A673 (cell line): ENCODE measurements around the gene NECAB2. TPM values are rescaled to one million over a fixed set of nuclear protein-coding genes. Genes with fewer than 3 reads are reported as not detected.

ENCODE experiments used
- BruUV-seq: library from RNA; stranded (reverse); fragments of 400-500 nt; replicated peaks from 2 replicates; lab custom pipeline; 2021; lab: Mats Ljungman, UMichigan
- CTCF ChIA-PET: fragments of 300-600 bp; sonication (Branson Sonifier 250); formaldehyde crosslinking; loops from one replicate; lab custom pipeline; 2022; ENCODE audit warnings: antibody characterized with exemption; lab: Charles Lee
- POLR2A ChIA-PET: fragments of 300-600 bp; sonication (Branson Sonifier 250); formaldehyde crosslinking; loops from one replicate; lab custom pipeline; 2022; ENCODE audit warnings: antibody characterized with exemption; ENCODE audit not compliant: low non-redundant PET; lab: Charles Lee
- DNase-seq: peaks from one replicate; pipeline ENCODE4 v3.0.0-alpha.2; 2015; ENCODE audit warnings: low spot score
- H3K27ac ChIP-seq: fragments of 200-600 bp; sonication (generic); 2 replicates; pipeline ENCODE4 v1.5.1; 2016; ENCODE audit warnings: mixed run types, low read depth, mild to moderate bottlenecking, mixed read lengths, antibody characterized with exemption, low read length; ENCODE audit not compliant: poor library complexity, severe bottlenecking
- H3K27me3 ChIP-seq: fragments of 200-600 bp; sonication (generic); replicated peaks from 2 replicates; pipeline ENCODE4 v1.6.1; 2017; ENCODE audit warnings: mixed run types, low read depth, mild to moderate bottlenecking, mixed read lengths, antibody characterized with exemption, low read length; ENCODE audit not compliant: insufficient read depth, poor library complexity
- H3K36me3 ChIP-seq: fragments of 200-600 bp; sonication (generic); 2 replicates; pipeline ENCODE4 v1.6.1; 2016; ENCODE audit warnings: mixed run types, mild to moderate bottlenecking, mixed read lengths, antibody characterized with exemption, low read length; ENCODE audit not compliant: insufficient read depth, poor library complexity, severe bottlenecking
- H3K4me1 ChIP-seq: fragments of 200-600 bp; sonication (generic); 2 replicates; pipeline ENCODE4 v1.6.1; 2017; ENCODE audit warnings: mixed run types, mild to moderate bottlenecking, mixed read lengths, antibody characterized with exemption, low read length; ENCODE audit not compliant: insufficient read depth, poor library complexity, severe bottlenecking
- H3K4me3 ChIP-seq: fragments of 200-600 bp; sonication (generic); 2 replicates; pipeline ENCODE4 v1.5.1; 2016; ENCODE audit warnings: low read depth, mixed run types, mild to moderate bottlenecking, mixed read lengths, low read length; ENCODE audit not compliant: poor library complexity, severe bottlenecking
- H3K9me3 ChIP-seq: fragments of 200-600 bp; sonication (generic); 2 replicates; pipeline ENCODE4 v1.6.1; 2016; ENCODE audit warnings: mixed run types, low read depth, mild to moderate bottlenecking, mixed read lengths, antibody characterized with exemption, low read length; ENCODE audit not compliant: poor library complexity, severe bottlenecking
- EZH2 ChIP-seq: fragments of 200-600 bp; sonication (generic); IDR thresholded peaks from 2 replicates; pipeline ENCODE4 v1.6.1; 2017; ENCODE audit warnings: borderline replicate concordance, low read depth, mild to moderate bottlenecking, mixed read lengths, antibody characterized with exemption, low read length; ENCODE audit not compliant: poor library complexity, severe bottlenecking
- intact Hi-C: fragments of 100-400 bp; cut with micrococcal nuclease; formaldehyde crosslinking; loops from one replicate; pipeline ENCODE4 v1.10.0; 2022; ENCODE audit not compliant: unreplicated experiment
- total RNA-seq: library from RNA; stranded (reverse); gene quantifications from 2 replicates; pipeline ENCODE4 v1.2.3, GENCODE V29; 2021
- TF ChIP-seq, protein P1 (sequence below): fragments of 300-800, 200-600 bp; sonication (generic); conservative IDR thresholded peaks from 2 replicates; pipeline ENCODE4 v1.5.1; 2017; ENCODE audit warnings: low read depth, mild to moderate bottlenecking, antibody characterized with exemption, low read length, moderate library complexity, mixed read lengths

Gene NECAB2
- total RNA-seq, 1 experiment from 2014 or later: 0.80 TPM

GRCh38 chr16:84042308-84042878 lies 74.3 kb downstream of the NECAB2 start, which contains the start of gene SLC38A8:
Gene SLC38A8 (minus strand): TSS chr16:84042795. CDS start chr16:84042157, 638 bp downstream.
- intact Hi-C loops: no loop called here
- TF ChIP-seq, protein P1, sequence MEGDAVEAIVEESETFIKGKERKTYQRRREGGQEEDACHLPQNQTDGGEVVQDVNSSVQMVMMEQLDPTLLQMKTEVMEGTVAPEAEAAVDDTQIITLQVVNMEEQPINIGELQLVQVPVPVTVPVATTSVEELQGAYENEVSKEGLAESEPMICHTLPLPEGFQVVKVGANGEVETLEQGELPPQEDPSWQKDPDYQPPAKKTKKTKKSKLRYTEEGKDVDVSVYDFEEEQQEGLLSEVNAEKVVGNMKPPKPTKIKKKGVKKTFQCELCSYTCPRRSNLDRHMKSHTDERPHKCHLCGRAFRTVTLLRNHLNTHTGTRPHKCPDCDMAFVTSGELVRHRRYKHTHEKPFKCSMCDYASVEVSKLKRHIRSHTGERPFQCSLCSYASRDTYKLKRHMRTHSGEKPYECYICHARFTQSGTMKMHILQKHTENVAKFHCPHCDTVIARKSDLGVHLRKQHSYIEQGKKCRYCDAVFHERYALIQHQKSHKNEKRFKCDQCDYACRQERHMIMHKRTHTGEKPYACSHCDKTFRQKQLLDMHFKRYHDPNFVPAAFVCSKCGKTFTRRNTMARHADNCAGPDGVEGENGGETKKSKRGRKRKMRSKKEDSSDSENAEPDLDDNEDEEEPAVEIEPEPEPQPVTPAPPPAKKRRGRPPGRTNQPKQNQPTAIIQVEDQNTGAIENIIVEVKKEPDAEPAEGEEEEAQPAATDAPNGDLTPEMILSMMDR: no peak
- no peak for TF ChIP-seq EZH2
- no peaks in the 10 kb centered on the region for H3K36me3 ChIP-seq
- no peaks in the 10 kb centered on the region for H3K9me3 ChIP-seq
- no peaks in the 10 kb centered on the region for H3K27me3 ChIP-seq
- POLR2A ChIA-PET: no interaction called here
- CTCF ChIA-PET: no interaction called here
- H3K27ac ChIP-seq: no peak within 1 kb of the TSS
- no peaks in the 10 kb centered on the region for H3K4me1 ChIP-seq
- H3K4me3 ChIP-seq: no peak within 1 kb of the TSS
- no TSS peak for BruUV-seq
- DNase-seq: no peak

DNA sequence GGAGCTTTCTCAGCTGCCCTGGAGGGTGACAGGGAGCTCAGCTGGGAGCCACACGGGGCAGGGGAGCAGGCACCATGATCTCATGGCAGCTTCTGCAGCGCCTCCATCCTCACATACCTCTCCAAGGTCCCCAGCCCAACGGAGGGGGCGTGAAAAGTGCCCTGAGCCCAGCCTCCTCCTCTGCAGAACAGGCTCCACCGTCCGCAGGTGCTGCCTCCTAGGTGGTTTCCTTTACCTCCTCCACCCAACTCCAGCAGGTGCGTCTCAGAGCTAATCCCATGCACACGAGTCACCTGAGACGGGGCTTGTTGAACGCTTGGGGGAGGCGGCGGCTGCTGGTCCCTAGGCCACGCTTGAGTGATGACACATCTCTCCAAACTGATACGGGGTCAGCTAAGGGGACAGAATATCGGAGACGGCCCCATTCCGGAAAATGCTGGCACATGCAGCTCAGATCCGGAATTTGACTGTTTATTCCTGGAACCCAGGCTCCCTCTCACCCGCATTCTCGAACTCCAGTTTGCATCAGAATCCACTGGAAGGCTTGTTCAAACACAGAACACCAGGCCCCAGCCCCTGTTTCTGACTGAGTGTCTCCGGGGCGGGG lies 74.9 kb downstream of the NECAB2 start:
- TF ChIP-seq, protein P1: no peak
- no peak for TF ChIP-seq EZH2
- no peak overlapping the region for H3K4me3 ChIP-seq
- no peaks in the 10 kb centered on the region for H3K4me1 ChIP-seq
- no TSS peak for BruUV-seq
- no peak overlapping the region for H3K27ac ChIP-seq
- CTCF ChIA-PET: no interaction called here
- intact Hi-C loops: no loop called here
- H3K9me3 ChIP-seq: no peaks in the 10 kb centered on the region
- DNase-seq: no peak
- no peaks in the 10 kb centered on the region for H3K27me3 ChIP-seq
- POLR2A ChIA-PET: no interaction called here
- no peaks in the 10 kb centered on the region for H3K36me3 ChIP-seq

DNA sequence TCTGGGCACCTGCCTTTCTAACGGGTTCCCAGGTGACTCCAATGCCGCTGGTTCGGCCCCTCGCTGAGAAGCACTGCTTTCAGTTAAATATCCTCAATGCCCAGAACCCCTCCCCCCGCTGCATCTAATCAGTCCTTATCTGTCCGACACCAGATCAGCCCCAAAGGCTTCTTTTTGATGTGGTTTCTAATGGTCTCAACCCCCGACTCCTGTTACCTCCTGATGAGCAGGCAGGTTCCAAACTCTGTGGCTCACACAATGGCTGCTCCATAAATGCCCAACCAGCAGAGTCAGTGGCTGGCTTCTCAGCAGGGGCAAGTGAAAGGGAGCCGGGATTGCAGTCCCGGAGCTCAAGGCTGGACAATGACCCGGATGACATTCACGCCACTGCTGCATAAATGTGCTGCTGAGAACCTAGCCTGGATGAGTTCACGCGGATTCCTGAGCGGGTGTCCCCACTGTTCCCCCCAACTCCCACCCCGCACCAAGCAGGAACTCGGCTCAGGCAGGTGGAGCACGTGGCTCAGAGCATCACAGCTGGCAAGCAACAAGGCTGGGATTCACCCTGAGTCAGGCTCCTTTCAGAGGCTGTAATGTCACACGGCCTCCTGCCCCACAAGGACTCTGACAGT lies 75.6 kb downstream of the NECAB2 start:
- intact Hi-C loops: no loop called here
- no TSS peak for BruUV-seq
- H3K4me1 ChIP-seq: no peaks in the 10 kb centered on the region
- no peak overlapping the region for H3K4me3 ChIP-seq
- H3K36me3 ChIP-seq: no peaks in the 10 kb centered on the region
- H3K27me3 ChIP-seq: no peaks in the 10 kb centered on the region
- ChIA-PET CTCF (no interaction called here), POLR2A (no interaction called here)
- DNase-seq: no peak
- H3K9me3 ChIP-seq: no peaks in the 10 kb centered on the region
- TF ChIP-seq EZH2: no peak
- TF ChIP-seq, protein P1: no peak
- H3K27ac ChIP-seq: no peak overlapping the region
